ENCODE data around the gene TMEM150A. TPM values are rescaled to one million over a fixed set of nuclear protein-coding genes. Genes with fewer than 3 reads are reported as not detected.

Gene TMEM150A
- total and polyA plus RNA-seq, 10 donors: 9.4 to 18.8 (median 11.3) TPM

DNA sequence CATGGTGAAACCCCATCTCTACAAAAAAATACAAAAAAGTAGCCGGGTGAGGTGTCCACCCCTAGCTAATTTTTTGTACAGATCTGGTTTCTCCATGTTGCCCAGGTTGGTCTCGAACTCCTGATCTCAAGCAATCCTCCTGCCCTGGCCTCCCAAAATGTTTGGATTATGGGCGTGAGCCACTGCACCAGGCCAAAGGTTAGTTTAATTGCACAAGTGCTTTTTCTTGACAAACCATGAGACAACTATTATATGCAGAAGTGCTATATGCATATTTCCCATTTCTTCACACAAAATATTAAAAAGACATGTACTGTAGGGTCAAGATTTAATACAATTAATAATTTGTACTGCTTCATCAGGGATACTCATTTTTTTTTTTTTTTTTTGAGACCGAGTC lies 36.2 kb downstream of the TMEM150A start:
- WGBS, 5 donors: 77 to 87% (median 84%) methylated on average over 4 of the region's 4 CpGs
- H3K27me3 ChIP-seq (replicated peaks in 1 of 7): peaks cover 0 to 19% (median 0%) of the 10 kb centered on the region in 7 donors

GRCh38 chr2:85564144-85564563 lies 38.3 kb downstream of the TMEM150A start:
- H3K27me3 ChIP-seq (replicated peaks in 1 of 7): peaks cover 0 to 5% (median 0%) of the 10 kb centered on the region in 7 donors
- no peak for DNase-seq
- H3K4me3 ChIP-seq: no peak overlapping the region
- TF ChIP-seq, protein P1, sequence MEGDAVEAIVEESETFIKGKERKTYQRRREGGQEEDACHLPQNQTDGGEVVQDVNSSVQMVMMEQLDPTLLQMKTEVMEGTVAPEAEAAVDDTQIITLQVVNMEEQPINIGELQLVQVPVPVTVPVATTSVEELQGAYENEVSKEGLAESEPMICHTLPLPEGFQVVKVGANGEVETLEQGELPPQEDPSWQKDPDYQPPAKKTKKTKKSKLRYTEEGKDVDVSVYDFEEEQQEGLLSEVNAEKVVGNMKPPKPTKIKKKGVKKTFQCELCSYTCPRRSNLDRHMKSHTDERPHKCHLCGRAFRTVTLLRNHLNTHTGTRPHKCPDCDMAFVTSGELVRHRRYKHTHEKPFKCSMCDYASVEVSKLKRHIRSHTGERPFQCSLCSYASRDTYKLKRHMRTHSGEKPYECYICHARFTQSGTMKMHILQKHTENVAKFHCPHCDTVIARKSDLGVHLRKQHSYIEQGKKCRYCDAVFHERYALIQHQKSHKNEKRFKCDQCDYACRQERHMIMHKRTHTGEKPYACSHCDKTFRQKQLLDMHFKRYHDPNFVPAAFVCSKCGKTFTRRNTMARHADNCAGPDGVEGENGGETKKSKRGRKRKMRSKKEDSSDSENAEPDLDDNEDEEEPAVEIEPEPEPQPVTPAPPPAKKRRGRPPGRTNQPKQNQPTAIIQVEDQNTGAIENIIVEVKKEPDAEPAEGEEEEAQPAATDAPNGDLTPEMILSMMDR (IDR thresholded peaks at IDR 0.05 in 8 of 11, conservative IDR thresholded peaks at IDR 0.05 in 3 of 11): no peak
- TF ChIP-seq POLR2A (IDR thresholded peaks at IDR 0.05): no peak
- no peak for TF ChIP-seq POLR2AphosphoS5 (IDR thresholded peaks at IDR 0.05)
- peaks cover 0 to 3% (median 0%) of the 10 kb centered on the region in 6 donors for H3K36me3 ChIP-seq
- H3K27ac ChIP-seq: peak overlapping the region in 4 of 8 donors; percentile 26 to 62 (median 40)
- intact Hi-C loops (cut with DNase I; ENCODE audit: low total_unique reads): no loop called here
- no peaks in the 10 kb centered on the region for H3K9me3 ChIP-seq
- 92 to 94% (median 93%) methylated on average over 5 of the region's 5 CpGs for WGBS, 5 donors
- peaks cover 7 to 43% (median 29%) of the 10 kb centered on the region in 6 donors for H3K4me1 ChIP-seq

More for the DNA sequence above, 36.2 kb downstream of the TMEM150A start:
- TF ChIP-seq, protein P1 (IDR thresholded peaks at IDR 0.05 in 8 of 11, conservative IDR thresholded peaks at IDR 0.05 in 3 of 11): no peak
- TF ChIP-seq POLR2AphosphoS5 (IDR thresholded peaks at IDR 0.05): no peak
- TF ChIP-seq POLR2A (IDR thresholded peaks at IDR 0.05): no peak
- intact Hi-C loops (cut with DNase I; ENCODE audit: low total_unique reads): no loop called here
- peaks cover 0 to 23% (median 14%) of the 10 kb centered on the region in 6 donors for H3K4me1 ChIP-seq
- H3K36me3 ChIP-seq: no peaks in the 10 kb centered on the region
- H3K9me3 ChIP-seq: no peaks in the 10 kb centered on the region
- H3K27ac ChIP-seq: no peak overlapping the region
- no peak overlapping the region for H3K4me3 ChIP-seq
- no peak for DNase-seq

DNA sequence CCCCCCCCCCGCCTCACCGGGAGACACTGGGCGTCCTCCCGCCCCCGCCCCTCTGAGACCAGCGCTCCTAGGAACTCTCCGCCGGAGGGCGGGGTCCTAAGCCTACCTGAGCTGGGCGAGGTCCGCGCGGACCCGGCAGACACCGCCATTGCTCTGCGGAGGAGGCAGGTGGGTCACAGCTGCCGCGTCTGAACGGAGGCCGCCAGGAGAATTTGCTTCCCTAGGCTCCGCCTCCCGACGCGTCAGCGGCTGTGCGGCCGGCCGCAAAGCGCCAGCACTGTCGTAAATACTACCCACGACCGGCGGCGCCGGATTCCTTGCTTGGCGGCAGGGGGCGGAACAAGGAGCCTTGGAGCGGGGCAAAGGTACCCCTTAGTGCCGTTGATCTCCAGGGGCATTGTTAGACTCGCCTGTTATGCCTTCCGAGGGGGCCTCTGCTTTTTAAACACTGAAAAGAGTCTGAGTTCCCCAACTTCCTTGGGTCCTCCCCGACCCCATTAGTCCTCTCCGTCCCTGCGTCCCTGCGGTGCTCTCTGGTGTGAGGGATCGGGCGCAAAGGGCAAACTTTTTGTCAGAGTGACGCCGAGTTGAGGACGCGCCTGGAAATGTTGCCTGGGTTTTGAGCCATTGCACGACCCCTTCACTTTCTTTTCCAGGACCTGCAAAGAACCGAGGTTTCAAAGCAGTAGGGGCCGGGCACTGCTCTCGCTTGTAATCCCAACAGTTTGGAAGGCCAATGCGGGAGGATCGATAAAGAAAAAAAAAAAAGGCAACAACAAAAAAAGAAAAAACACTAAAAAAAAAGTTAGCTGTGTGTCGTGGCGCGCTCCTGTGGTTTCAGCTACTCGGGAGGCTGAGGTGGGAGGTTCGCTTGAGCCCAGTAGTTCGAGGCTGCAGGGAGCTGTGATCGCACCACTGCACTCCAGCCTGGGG lies 41.0 kb downstream of the TMEM150A start, which contains the start of gene GGCX:
Gene GGCX (minus strand): TSS at position 214 of the 933 bp plus-strand sequence. CDS start 65 bp downstream, at position 149.
- intact Hi-C loops (cut with DNase I; ENCODE audit: low total_unique reads): no loop called here
- DNase-seq: peak; percentile 99
- H3K4me3 ChIP-seq: peak within 1 kb of the TSS; percentile 45 to 82 (median 71)
- TF ChIP-seq, protein P1 (IDR thresholded peaks at IDR 0.05 in 8 of 11, conservative IDR thresholded peaks at IDR 0.05 in 3 of 11): peak in 8 of 11 experiments; percentile 8 to 60 (median 46)
- TF ChIP-seq POLR2AphosphoS5 (IDR thresholded peaks at IDR 0.05) (peak; percentile 97), POLR2A (IDR thresholded peaks at IDR 0.05) (peak in 2 of 3 donors; percentile 59 to 84)
- WGBS, 5 donors: 3 to 9% (median 4%) methylated on average over 27 to 64 of the region's 64 CpGs
- H3K9me3 ChIP-seq: no peaks in the 10 kb centered on the region
- H3K36me3 ChIP-seq: peaks cover 0 to 28% (median 7%) of the 10 kb centered on the region in 6 donors
- peaks cover 7 to 51% (median 29%) of the 10 kb centered on the region in 6 donors for H3K4me1 ChIP-seq
- H3K27ac ChIP-seq: peak within 1 kb of the TSS; percentile 79 to 94 (median 90)
- no peaks in the 10 kb centered on the region for H3K27me3 ChIP-seq (replicated peaks in 1 of 7)

Data from spleen (tissue), 11 donors.